Retinal pigment epithelial cell (primary cell): ENCODE results near the gene CGNL1.

Experiments used
- DNase-seq: peaks from one replicate; pipeline ENCODE4 v3.0.0-alpha.2; 2010; ENCODE audit warnings: low read depth
- H3K4me3 ChIP-seq: 2 replicates; pipeline ENCODE4 v1.5.1; 2011; ENCODE audit warnings: mild to moderate bottlenecking, low read length, control low read depth, moderate library complexity
- TF ChIP-seq, protein P1 (sequence below): conservative IDR thresholded peaks from 2 replicates; pipeline ENCODE4 v1.5.1; 2011; ENCODE audit warnings: low read depth, low read length, control low read depth, inconsistent platforms

The CGNL1 gene

DNA sequence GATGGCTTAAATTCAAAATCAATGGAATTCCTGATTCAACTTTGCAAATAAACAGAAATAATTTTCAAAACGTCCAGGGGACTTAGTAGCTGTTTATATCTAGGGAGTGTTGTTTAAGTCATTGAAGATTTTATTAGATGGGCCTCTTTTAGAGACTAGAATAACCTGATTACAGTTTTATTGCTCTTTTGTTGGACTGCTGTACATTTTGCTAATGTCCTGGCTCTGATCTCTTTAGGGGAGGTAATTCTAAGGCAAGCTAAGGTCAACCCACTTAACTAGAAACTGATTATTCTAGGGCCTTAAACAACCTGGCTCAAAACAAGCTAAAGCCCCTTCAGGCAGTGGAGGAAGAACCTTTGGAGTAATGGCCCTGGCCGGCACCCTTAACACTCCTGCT is 153.4 kb downstream of the CGNL1 start:
- TF ChIP-seq, protein P1, sequence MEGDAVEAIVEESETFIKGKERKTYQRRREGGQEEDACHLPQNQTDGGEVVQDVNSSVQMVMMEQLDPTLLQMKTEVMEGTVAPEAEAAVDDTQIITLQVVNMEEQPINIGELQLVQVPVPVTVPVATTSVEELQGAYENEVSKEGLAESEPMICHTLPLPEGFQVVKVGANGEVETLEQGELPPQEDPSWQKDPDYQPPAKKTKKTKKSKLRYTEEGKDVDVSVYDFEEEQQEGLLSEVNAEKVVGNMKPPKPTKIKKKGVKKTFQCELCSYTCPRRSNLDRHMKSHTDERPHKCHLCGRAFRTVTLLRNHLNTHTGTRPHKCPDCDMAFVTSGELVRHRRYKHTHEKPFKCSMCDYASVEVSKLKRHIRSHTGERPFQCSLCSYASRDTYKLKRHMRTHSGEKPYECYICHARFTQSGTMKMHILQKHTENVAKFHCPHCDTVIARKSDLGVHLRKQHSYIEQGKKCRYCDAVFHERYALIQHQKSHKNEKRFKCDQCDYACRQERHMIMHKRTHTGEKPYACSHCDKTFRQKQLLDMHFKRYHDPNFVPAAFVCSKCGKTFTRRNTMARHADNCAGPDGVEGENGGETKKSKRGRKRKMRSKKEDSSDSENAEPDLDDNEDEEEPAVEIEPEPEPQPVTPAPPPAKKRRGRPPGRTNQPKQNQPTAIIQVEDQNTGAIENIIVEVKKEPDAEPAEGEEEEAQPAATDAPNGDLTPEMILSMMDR = no peak
- DNase-seq = no peak

DNA sequence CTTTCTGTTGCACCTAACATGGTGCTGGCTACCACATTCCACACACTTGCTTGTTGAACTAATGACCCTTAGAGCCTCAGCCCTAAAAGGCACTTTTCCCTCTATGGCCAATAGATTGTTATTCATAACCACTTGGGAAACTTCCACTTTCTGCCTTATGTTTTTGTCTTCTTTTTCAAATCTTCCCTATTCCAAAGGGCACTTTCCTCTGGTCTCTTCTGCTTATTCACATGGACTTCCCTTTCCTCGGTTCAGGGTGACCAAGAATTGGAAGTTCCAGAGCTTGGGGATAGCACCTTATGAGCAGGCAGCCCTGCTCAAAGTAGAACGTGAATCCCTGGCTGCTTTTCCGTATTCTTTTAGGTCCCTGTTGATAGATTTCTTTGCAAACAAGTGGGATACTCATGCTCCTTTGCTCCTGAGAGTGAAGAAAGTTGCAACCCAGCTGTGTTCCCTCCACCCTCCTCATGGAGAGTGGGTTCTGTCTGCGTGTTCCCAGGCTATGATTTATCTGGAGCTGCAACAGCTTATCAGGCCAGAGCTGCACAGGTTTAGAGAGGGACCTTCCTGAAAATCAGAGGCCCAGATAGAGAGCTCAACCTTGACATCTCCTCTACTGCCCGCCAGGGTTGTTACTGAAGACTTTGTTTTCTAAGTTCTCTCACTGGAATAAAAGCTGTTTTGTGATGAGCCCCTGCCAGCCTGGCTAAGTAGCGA is 156.6 kb downstream of the CGNL1 start:
- DNase-seq = no peak
- no peak overlapping the region for H3K4me3 ChIP-seq
- TF ChIP-seq, protein P1 = no peak

More for the DNA sequence above, 153.4 kb downstream of the CGNL1 start:
- no peak overlapping the region for H3K4me3 ChIP-seq

DNA sequence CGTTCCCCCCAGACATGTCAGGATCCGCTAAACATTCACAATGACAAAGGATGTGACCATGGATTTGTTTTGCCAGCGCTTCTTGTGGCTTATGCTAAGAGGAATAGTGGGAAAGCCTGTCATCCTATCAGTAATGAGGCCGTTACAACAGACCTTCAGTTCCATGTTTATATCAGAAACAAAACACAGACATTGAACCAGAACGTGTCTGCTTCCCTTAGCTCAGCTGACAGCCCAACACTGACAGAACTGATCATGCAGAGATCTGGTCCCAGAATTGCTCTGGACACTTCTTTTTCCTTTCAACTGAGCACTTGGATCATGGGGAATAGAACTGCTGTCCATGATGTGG is 157.1 kb downstream of the CGNL1 start:
- TF ChIP-seq, protein P1 = no peak
- DNase-seq = no peak
- no peak overlapping the region for H3K4me3 ChIP-seq

DNA sequence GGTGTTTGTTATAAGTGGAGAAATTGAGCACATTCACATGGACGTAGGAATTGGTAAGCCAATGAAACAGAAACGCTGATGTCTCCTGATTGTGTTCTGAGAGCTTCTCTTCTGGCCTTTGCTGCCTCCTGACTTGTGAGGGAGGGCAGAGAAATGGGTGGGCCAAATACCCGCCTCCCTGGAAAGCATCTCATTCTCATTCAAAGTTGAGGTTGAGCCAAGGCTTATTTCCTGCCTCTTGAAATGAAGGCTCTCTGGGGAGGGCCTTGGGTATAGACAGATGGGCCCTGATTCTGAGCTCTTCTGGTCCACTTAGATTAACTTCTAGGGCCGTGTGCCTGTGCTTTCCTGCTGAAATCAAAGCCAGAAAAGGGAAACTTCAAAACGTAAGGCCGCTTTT is 158.0 kb downstream of the CGNL1 start:
- DNase-seq = no peak
- no peak overlapping the region for H3K4me3 ChIP-seq
- TF ChIP-seq, protein P1 = no peak

DNA sequence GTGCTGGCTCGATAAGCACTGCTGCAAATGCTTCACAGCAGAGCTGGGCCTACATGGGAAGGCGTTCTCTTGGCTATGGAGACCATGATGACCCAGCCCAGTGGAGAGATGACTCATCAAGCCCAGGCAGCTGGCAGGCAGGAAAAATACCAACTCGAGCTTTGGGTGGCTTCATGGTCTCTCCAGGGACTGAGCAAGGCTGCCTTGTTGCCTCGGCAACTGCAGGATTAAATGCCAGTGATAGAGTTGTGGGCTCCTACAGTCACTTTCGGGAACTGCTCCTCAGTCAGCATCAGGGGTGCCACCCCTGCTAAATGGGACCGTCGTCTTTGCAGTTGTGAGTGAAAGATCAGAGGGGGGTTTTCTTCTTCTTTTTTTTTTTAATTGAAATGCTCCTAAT is 160.8 kb downstream of the CGNL1 start:
- TF ChIP-seq, protein P1 = peak; percentile 38
- DNase-seq = peak; percentile 89
- no peak overlapping the region for H3K4me3 ChIP-seq

DNA sequence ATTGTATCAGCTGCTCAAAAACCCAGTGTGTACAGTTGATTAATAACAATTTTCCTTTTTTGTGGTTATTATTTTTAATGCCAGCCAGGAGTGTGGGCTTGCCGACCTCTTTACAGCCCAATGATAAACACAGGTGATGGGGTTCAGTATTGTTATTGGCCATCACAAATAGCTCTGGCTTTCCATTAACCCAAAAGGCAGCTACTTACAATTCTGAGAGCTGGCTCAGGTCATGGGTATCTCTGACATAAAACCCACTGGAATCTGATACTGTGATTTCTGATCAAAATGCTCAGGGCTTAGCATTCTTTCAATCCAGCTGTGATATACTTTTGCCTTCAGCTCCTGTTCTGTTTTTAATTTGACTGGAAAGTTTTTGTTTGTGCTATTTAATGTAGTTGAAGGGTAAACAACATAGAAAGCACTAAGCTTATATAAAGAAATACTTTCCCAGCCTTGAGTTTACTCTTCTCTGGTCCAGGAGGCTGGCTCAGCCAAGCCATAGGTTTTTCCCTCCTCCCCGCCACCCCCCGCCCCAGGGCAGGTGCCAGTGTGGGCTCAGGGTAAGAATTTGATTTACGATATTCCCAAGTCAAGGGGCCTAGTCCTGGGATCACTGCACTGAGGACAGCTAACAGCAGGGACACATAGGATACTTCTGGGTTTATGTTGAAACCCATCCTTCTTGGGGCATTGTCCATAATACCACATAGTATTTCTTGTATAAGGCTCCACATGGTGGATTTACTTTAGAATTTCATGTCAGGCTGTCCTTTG is 161.4 kb downstream of the CGNL1 start:
- TF ChIP-seq, protein P1 = no peak
- DNase-seq = no peak
- H3K4me3 ChIP-seq = no peak overlapping the region

DNA sequence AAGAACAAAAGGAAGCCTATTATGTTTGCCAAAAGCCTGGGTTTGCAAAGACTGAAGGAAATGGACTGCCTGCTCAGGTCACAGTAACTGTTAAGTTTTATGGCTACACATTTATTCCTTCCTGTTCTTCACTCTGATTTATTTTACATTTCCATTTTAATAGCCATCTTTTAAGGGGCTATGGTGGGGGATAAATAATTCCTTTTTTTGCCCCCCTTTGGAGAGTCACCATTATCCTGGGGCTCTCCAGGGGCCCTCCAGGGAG is 161.9 kb downstream of the CGNL1 start:
- DNase-seq = no peak
- TF ChIP-seq, protein P1 = no peak
- H3K4me3 ChIP-seq = no peak overlapping the region
